GM18508 (cell line): ENCODE measurements around the gene NVL.
"Not testable (repeated sequence)": the region's sequence is repeated elsewhere in the genome, so short reads cannot be mapped to it uniquely, and the experiment has no call there.

Experiments
- ATAC-seq: cut with Tn5 transposase; IDR thresholded peaks from one replicate; pipeline ENCODE4 v1.9.1; 2021; ENCODE audit warnings: moderate number of reproducible peaks; ENCODE audit not compliant: insufficient read depth, unreplicated experiment

NVL gene

GRCh38 chr1:224338150-224338838 is 8.3 kb upstream of the NVL start:
- no peak for ATAC-seq

GRCh38 chr1:224333939-224334786 is 4.2 kb upstream of the NVL start:
- no peak for ATAC-seq

- ATAC-seq, result peak; percentile 48
These were observed 3.4 kb upstream of the NVL start for GRCh38 chr1:224333309-224333926.

GRCh38 chr1:224331824-224332223 is 1.9 kb upstream of the NVL start:
- no peak for ATAC-seq

GRCh38 chr1:224331326-224331725 is 1.4 kb upstream of the NVL start:
- no peak for ATAC-seq

GRCh38 chr1:224329484-224329841 is 509 bp downstream of the NVL start:
- ATAC-seq, result no peak

GRCh38 chr1:224328644-224329043 is 1.3 kb downstream of the NVL start:
- ATAC-seq, result no peak

- ATAC-seq, result no peak
These were observed 4.0 kb downstream of the NVL start for GRCh38 chr1:224325959-224326358.

- no peak for ATAC-seq
These were observed 8.3 kb downstream of the NVL start for GRCh38 chr1:224321706-224322105.

- no peak for ATAC-seq
These were observed 12.5 kb downstream of the NVL start for GRCh38 chr1:224317383-224318045.

GRCh38 chr1:224312025-224312424 is 17.9 kb downstream of the NVL start:
- ATAC-seq, result no peak

- not testable (repeated sequence) for ATAC-seq
These were observed 18.5 kb downstream of the NVL start for GRCh38 chr1:224311503-224311902.

GRCh38 chr1:224308064-224308463 is 21.9 kb downstream of the NVL start:
- no peak for ATAC-seq

GRCh38 chr1:224304767-224305166 is 25.2 kb downstream of the NVL start:
- no peak for ATAC-seq

GRCh38 chr1:224302947-224303346 is 27.0 kb downstream of the NVL start:
- ATAC-seq, result no peak

- no peak for ATAC-seq
These were observed 28.6 kb downstream of the NVL start for GRCh38 chr1:224301391-224301790.

GRCh38 chr1:224300346-224300745 is 29.6 kb downstream of the NVL start:
- no peak for ATAC-seq

GRCh38 chr1:224298346-224299330 is 31.3 kb downstream of the NVL start:
- no peak for ATAC-seq

- no peak for ATAC-seq
These were observed 35.2 kb downstream of the NVL start for GRCh38 chr1:224294775-224295174.

- ATAC-seq, result no peak
These were observed 37.6 kb downstream of the NVL start for GRCh38 chr1:224292419-224292818.
